ENCODE results near the gene AGO1. TPM values are rescaled to one million over a fixed set of nuclear protein-coding genes. Genes with fewer than 3 reads are reported as not detected.

The AGO1 gene
- polyA plus RNA-seq, 1 experiment, result 13.1 TPM

- CTCF ChIA-PET, result interaction anchor here (0.6 kb wide), 1 partner anchor 135 kb away, joined by 3 read pairs; no protein-coding TSS in a partner anchor
- POLR2A ChIA-PET, result no interaction called here
- H3K36me3 ChIP-seq (ENCODE audit: control insufficient read depth, insufficient read depth, low read length), result peaks cover 1% of the 10 kb centered on the region; the same call in 1 of the 2 replicates
These were observed 32.3 kb upstream of the AGO1 start for GRCh38 chr1:35850716-35851115.

DNA sequence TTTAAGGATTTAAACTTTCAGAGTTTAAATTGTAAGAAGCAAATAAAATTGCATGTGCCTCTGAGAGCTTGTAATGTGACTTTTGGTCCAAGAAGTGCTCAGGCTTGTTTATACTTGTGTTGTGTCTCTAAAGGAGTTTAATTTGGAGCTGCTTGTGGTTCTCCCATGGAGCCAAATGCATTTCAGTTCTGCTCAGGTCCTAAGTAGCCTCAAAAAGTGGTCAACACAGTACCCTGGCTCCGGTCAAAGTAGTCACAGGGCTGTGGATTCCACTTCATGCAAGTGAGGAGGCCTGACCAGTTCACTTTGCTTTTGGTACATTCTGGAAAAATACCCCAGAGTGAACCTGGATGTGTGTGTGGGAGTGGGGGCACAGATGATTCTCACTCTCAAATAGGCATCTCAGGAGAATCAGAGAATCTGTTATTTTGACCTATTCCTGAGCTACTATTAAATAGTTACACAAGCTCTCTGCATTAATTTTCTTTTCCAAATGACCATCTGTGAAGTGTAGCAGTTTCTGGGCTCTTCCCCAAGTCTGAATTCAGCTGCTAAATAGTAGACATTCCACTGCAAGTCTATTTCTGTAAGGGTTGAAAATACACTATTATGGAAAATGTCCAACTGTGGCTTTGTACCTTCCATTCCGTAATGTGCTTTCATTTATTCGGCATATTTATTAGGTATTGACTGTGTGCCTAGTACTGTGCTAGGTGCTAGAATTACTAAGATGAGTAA is 31.7 kb upstream of the AGO1 start:
- DNase-seq (ENCODE audit: low read depth), result peak; percentile 59
- Histone ChIP-seq H3K4me3 (ENCODE audit: low read depth, low read length) (no peak overlapping the region), H3K36me3 (ENCODE audit: control insufficient read depth, insufficient read depth, low read length) (peaks cover 1% of the 10 kb centered on the region; the same call in 1 of the 2 replicates), H3K27me3 (ENCODE audit: control insufficient read depth, insufficient read depth, low read length) (no peaks in the 10 kb centered on the region)
- CTCF ChIA-PET, result interaction anchor here (1.3 kb wide), 1 partner anchor 9 kb away, joined by 3 read pairs; no protein-coding TSS in a partner anchor
- POLR2A ChIA-PET, result no interaction called here
- TF ChIP-seq, protein P1, sequence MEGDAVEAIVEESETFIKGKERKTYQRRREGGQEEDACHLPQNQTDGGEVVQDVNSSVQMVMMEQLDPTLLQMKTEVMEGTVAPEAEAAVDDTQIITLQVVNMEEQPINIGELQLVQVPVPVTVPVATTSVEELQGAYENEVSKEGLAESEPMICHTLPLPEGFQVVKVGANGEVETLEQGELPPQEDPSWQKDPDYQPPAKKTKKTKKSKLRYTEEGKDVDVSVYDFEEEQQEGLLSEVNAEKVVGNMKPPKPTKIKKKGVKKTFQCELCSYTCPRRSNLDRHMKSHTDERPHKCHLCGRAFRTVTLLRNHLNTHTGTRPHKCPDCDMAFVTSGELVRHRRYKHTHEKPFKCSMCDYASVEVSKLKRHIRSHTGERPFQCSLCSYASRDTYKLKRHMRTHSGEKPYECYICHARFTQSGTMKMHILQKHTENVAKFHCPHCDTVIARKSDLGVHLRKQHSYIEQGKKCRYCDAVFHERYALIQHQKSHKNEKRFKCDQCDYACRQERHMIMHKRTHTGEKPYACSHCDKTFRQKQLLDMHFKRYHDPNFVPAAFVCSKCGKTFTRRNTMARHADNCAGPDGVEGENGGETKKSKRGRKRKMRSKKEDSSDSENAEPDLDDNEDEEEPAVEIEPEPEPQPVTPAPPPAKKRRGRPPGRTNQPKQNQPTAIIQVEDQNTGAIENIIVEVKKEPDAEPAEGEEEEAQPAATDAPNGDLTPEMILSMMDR (IDR thresholded peaks at IDR 0.05; ENCODE audit: insufficient read depth, low read depth, low read length), result no peak

More at GRCh38 chr1:35850716-35851115, 32.3 kb upstream of the AGO1 start:
- no peak overlapping the region for H3K4me3 ChIP-seq (ENCODE audit: low read depth, low read length)
- DNase-seq (ENCODE audit: low read depth), result no peak
- TF ChIP-seq, protein P1 (IDR thresholded peaks at IDR 0.05; ENCODE audit: insufficient read depth, low read depth, low read length), result no peak
- no peaks in the 10 kb centered on the region for H3K27me3 ChIP-seq (ENCODE audit: control insufficient read depth, insufficient read depth, low read length)

DNA sequence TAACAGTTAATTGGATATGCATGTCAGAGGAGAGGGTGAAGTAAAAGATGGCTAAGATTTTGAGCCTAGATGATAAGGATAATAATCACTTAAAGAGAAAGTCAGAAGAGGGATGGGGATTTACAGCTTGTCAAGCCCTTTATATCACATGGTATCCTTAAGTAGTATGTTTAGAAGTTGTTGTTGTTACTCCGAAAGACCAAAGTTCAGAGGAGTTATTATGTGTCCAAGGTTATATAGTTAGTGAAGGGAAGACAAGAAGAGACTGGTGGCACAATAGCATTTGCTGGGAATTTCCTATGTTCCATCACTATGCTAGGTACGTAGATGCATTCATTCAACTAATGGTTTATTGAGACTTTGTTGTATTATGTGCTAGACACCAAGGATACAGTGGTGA is 30.8 kb upstream of the AGO1 start:
- CTCF ChIA-PET, result interaction anchor here (1.3 kb wide), 1 partner anchor 8 kb away, joined by 3 read pairs; no protein-coding TSS in a partner anchor
- H3K36me3 ChIP-seq (ENCODE audit: control insufficient read depth, insufficient read depth, low read length), result no peaks in the 10 kb centered on the region; the same call in 1 of the 2 replicates

GRCh38 chr1:35854989-35855700 is 27.9 kb upstream of the AGO1 start:
- POLR2A ChIA-PET, result no interaction called here
- no peak for DNase-seq (ENCODE audit: low read depth)
- Histone ChIP-seq H3K27me3 (ENCODE audit: control insufficient read depth, insufficient read depth, low read length) (no peaks in the 10 kb centered on the region), H3K36me3 (ENCODE audit: control insufficient read depth, insufficient read depth, low read length) (peaks cover 1% of the 10 kb centered on the region; the same call in 1 of the 2 replicates), H3K4me3 (ENCODE audit: low read depth, low read length) (no peak overlapping the region)
- TF ChIP-seq, protein P1 (IDR thresholded peaks at IDR 0.05; ENCODE audit: insufficient read depth, low read depth, low read length), result no peak
- CTCF ChIA-PET, result no interaction called here

More for the DNA sequence above, 30.8 kb upstream of the AGO1 start:
- POLR2A ChIA-PET, result no interaction called here
- TF ChIP-seq, protein P1 (IDR thresholded peaks at IDR 0.05; ENCODE audit: insufficient read depth, low read depth, low read length), result no peak
- Histone ChIP-seq H3K27me3 (ENCODE audit: control insufficient read depth, insufficient read depth, low read length) (no peaks in the 10 kb centered on the region), H3K4me3 (ENCODE audit: low read depth, low read length) (no peak overlapping the region)
- no peak for DNase-seq (ENCODE audit: low read depth)

- no peak for DNase-seq (ENCODE audit: low read depth)
- Histone ChIP-seq H3K4me3 (ENCODE audit: low read depth, low read length) (no peak overlapping the region), H3K36me3 (ENCODE audit: control insufficient read depth, insufficient read depth, low read length) (peaks cover 1% of the 10 kb centered on the region; the same call in 1 of the 2 replicates), H3K27me3 (ENCODE audit: control insufficient read depth, insufficient read depth, low read length) (no peaks in the 10 kb centered on the region)
- TF ChIP-seq, protein P1 (IDR thresholded peaks at IDR 0.05; ENCODE audit: insufficient read depth, low read depth, low read length), result no peak
- ChIA-PET POLR2A (no interaction called here), CTCF (interaction anchor here (1.1 kb wide), 1 partner anchor 59 kb away, joined by 3 read pairs; no protein-coding TSS in a partner anchor)
These were observed 26.0 kb upstream of the AGO1 start for GRCh38 chr1:35856964-35857363.

Measured in BJ (cell line).